ENCODE results near the gene SCARB1.

SCARB1 gene

DNA sequence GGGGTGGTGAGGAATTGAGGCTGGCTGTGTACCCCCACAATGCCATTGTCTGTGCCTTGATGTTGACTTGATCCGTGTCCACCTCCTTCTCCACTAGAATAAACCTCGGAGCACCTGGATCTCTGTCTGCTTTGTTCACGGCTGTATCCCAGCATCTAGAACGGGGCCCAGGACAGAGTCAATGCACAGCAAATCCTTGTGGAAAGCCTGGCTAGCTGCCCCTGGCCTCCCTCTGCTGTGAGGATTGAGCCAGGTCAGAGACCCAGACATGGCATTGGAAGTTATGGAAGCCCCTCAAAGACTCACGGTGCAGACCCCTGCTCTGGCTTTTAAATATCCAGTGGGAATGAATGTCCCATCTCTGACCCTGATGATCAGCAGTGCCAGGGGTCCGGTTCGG lies 109.2 kb downstream of the SCARB1 start:
- DNase-seq (ENCODE audit: low read depth), result no peak
- no peak for TF ChIP-seq CTCF (conservative IDR thresholded peaks at IDR 0.05; ENCODE audit: control insufficient read depth, insufficient read depth, low read depth, low read length)
- H3K4me3 ChIP-seq (ENCODE audit: control insufficient read depth, low read depth, low read length), result no peak overlapping the region

- no peak overlapping the region for H3K4me3 ChIP-seq (ENCODE audit: control insufficient read depth, low read depth, low read length)
- no peak for TF ChIP-seq CTCF (conservative IDR thresholded peaks at IDR 0.05; ENCODE audit: control insufficient read depth, insufficient read depth, low read depth, low read length)
- DNase-seq (ENCODE audit: low read depth), result no peak
Measured at GRCh38 chr12:124753993-124754392, 109.7 kb downstream of the SCARB1 start.

GRCh38 chr12:124753228-124753591 lies 110.5 kb downstream of the SCARB1 start:
- H3K4me3 ChIP-seq (ENCODE audit: control insufficient read depth, low read depth, low read length), result no peak overlapping the region
- DNase-seq (ENCODE audit: low read depth), result no peak
- TF ChIP-seq CTCF (conservative IDR thresholded peaks at IDR 0.05; ENCODE audit: control insufficient read depth, insufficient read depth, low read depth, low read length), result no peak

- peak; percentile 90 for DNase-seq (ENCODE audit: low read depth)
- H3K4me3 ChIP-seq (ENCODE audit: control insufficient read depth, low read depth, low read length), result no peak overlapping the region
- no peak for TF ChIP-seq CTCF (conservative IDR thresholded peaks at IDR 0.05; ENCODE audit: control insufficient read depth, insufficient read depth, low read depth, low read length)
Measured at GRCh38 chr12:124752437-124753227, 111.0 kb downstream of the SCARB1 start.

- no peak for DNase-seq (ENCODE audit: low read depth)
- no peak for TF ChIP-seq CTCF (conservative IDR thresholded peaks at IDR 0.05; ENCODE audit: control insufficient read depth, insufficient read depth, low read depth, low read length)
- no peak overlapping the region for H3K4me3 ChIP-seq (ENCODE audit: control insufficient read depth, low read depth, low read length)
Measured at GRCh38 chr12:124751654-124752355, 111.9 kb downstream of the SCARB1 start.

DNA sequence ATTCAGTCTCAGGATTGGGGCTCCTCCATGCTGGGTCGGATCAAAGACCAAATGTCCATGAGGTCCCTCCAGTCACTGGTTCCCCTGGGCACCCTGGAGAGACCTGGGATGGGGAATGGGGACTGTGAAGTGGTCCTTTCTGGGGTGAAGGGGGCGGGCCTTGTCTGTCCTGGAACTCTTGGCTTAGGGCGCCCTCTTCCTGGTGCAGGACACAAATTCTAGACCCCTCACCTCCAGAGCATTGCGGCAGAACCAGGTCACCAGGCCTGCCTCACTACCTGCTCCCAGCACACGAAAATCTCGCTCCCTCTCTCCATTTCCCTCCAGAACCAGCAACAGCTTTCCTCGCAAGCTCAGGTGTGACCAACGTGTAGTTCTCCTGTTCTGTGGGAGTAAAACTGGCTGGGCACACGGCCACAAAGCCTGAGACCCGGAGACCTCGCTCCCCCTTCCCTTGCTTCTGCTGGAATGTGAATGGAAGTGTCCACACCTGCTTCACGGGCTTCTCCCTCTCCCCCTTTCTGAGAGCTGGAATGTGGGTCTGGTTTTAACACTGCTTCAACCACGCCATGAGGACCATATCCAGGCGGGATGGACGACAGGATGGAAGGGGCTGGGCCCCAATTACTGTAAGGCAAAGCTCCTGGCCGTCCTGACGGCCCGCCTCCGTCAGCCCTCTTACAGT lies 112.7 kb downstream of the SCARB1 start:
- TF ChIP-seq CTCF (conservative IDR thresholded peaks at IDR 0.05; ENCODE audit: control insufficient read depth, insufficient read depth, low read depth, low read length), result no peak
- DNase-seq (ENCODE audit: low read depth), result no peak
- no peak overlapping the region for H3K4me3 ChIP-seq (ENCODE audit: control insufficient read depth, low read depth, low read length)

Measured in fibroblast of mammary gland (primary cell).